H9 (cell line): ENCODE data around the gene DENND1A. TPM values are rescaled to one million over a fixed set of nuclear protein-coding genes. Genes with fewer than 3 reads are reported as not detected.

Source experiments
- DNase-seq: peaks from one replicate; pipeline ENCODE4 v3.0.0-alpha.2; 2017
- H2AFZ ChIP-seq: one replicate; pipeline ENCODE4 v1.6.1; 2013; ENCODE audit warnings: mild to moderate bottlenecking, low read length, control low read depth, moderate library complexity
- H2AK5ac ChIP-seq: 2 replicates; pipeline ENCODE4 v1.6.1; 2013; ENCODE audit warnings: low read length, control low read depth, mixed read lengths; ENCODE audit not compliant: insufficient read length
- H2BK120ac ChIP-seq: one replicate; pipeline ENCODE4 v1.6.1; 2013; ENCODE audit warnings: low read depth, mild to moderate bottlenecking, low read length, control low read depth, inconsistent platforms; ENCODE audit not compliant: poor library complexity, severe bottlenecking
- H2BK12ac ChIP-seq: 2 replicates; pipeline ENCODE4 v1.6.1; 2013; ENCODE audit warnings: low read length, control low read depth, mixed read lengths, low read depth; ENCODE audit not compliant: insufficient read length
- H2BK15ac ChIP-seq: 2 replicates; pipeline ENCODE4 v1.6.1; 2013; ENCODE audit warnings: low read depth, low read length, control low read depth
- H2BK20ac ChIP-seq: one replicate; pipeline ENCODE4 v1.6.1; 2013; ENCODE audit warnings: low read depth, mild to moderate bottlenecking, low read length, control low read depth, inconsistent platforms; ENCODE audit not compliant: poor library complexity, severe bottlenecking
- H2BK5ac ChIP-seq: 2 replicates; pipeline ENCODE4 v1.6.1; 2013; ENCODE audit warnings: low read length, control low read depth, mixed read lengths; ENCODE audit not compliant: insufficient read length
- H3K14ac ChIP-seq: 2 replicates; pipeline ENCODE4 v1.6.1; 2013; ENCODE audit warnings: low read length, control low read depth; ENCODE audit not compliant: insufficient read depth
- H3K18ac ChIP-seq: 2 replicates; pipeline ENCODE4 v1.6.1; 2013; ENCODE audit warnings: low read depth, mild to moderate bottlenecking, mixed read lengths, low read length, control low read depth; ENCODE audit not compliant: insufficient read length
- H3K23ac ChIP-seq: 2 replicates; pipeline ENCODE4 v1.6.1; 2013; ENCODE audit warnings: low read length, control low read depth, mixed read lengths, low read depth; ENCODE audit not compliant: insufficient read length
- H3K23me2 ChIP-seq: 2 replicates; pipeline ENCODE4 v1.6.1; 2013; ENCODE audit warnings: low read depth, mild to moderate bottlenecking, mixed read lengths, low read length, control low read depth; ENCODE audit not compliant: insufficient read length, poor library complexity, severe bottlenecking
- H3K27ac ChIP-seq: 2 replicates; pipeline ENCODE4 v1.5.1; 2013; ENCODE audit warnings: low read length, control low read depth, mixed read lengths, low read depth; ENCODE audit not compliant: insufficient read length
- H3K27me3 ChIP-seq: 2 replicates; pipeline ENCODE4 v1.6.1; 2013; ENCODE audit warnings: low read length, control low read depth, inconsistent platforms; ENCODE audit not compliant: insufficient read depth
- H3K4ac ChIP-seq: 2 replicates; pipeline ENCODE4 v1.6.1; 2013; ENCODE audit warnings: low read depth, mild to moderate bottlenecking, control low read depth, inconsistent platforms, low read length, moderate library complexity
- H3K4me1 ChIP-seq: 2 replicates; pipeline ENCODE4 v1.6.1; 2013; ENCODE audit warnings: low read length, control low read depth, inconsistent platforms; ENCODE audit not compliant: insufficient read depth
- H3K4me2 ChIP-seq: 2 replicates; pipeline ENCODE4 v1.6.1; 2013; ENCODE audit warnings: low read length, control low read depth, mixed read lengths; ENCODE audit not compliant: insufficient read length, insufficient read depth
- H3K56ac ChIP-seq: 2 replicates; pipeline ENCODE4 v1.6.1; 2013; ENCODE audit warnings: low read depth, mild to moderate bottlenecking, mixed read lengths, low read length, control low read depth; ENCODE audit not compliant: insufficient read length
- H3K79me1 ChIP-seq: 2 replicates; pipeline ENCODE4 v1.6.1; 2013; ENCODE audit warnings: low read depth, mild to moderate bottlenecking, moderate library complexity, low read length, control low read depth, inconsistent platforms; ENCODE audit not compliant: insufficient read depth, poor library complexity, severe bottlenecking
- H3K79me2 ChIP-seq: 2 replicates; pipeline ENCODE4 v1.6.1; 2013; ENCODE audit warnings: low read length, control low read depth, inconsistent platforms; ENCODE audit not compliant: insufficient read depth
- H3K9ac ChIP-seq: 2 replicates; pipeline ENCODE4 v1.6.1; 2013; ENCODE audit warnings: low read length, control low read depth, mixed read lengths; ENCODE audit not compliant: insufficient read length; ENCODE audit errors: extremely low read depth
- H3K9me3 ChIP-seq: one replicate; pipeline ENCODE4 v1.6.1; 2013; ENCODE audit warnings: low read depth, low read length, inconsistent platforms; ENCODE audit not compliant: control insufficient read depth
- H3T11ph ChIP-seq: one replicate; pipeline ENCODE4 v1.6.1; 2013; ENCODE audit warnings: mild to moderate bottlenecking, low read length, control low read depth, inconsistent platforms
- H4K20me1 ChIP-seq: one replicate; pipeline ENCODE4 v1.6.1; 2013; ENCODE audit not compliant: control insufficient read depth, insufficient read length, insufficient read depth
- H4K5ac ChIP-seq: 2 replicates; pipeline ENCODE4 v1.6.1; 2013; ENCODE audit warnings: low read depth, mild to moderate bottlenecking, mixed read lengths, low read length, control low read depth; ENCODE audit not compliant: insufficient read length
- H4K8ac ChIP-seq: replicated peaks from 2 replicates; pipeline ENCODE4 v1.6.1; 2013; ENCODE audit warnings: low read length, control low read depth, mixed read lengths, low read depth; ENCODE audit not compliant: insufficient read length
- H4K91ac ChIP-seq: 2 replicates; pipeline ENCODE4 v1.6.1; 2013; ENCODE audit warnings: low read depth, mild to moderate bottlenecking, moderate library complexity, mixed read lengths, low read length, control low read depth; ENCODE audit not compliant: insufficient read length
- H3K27ac Mint-ChIP-seq, 3 experiments: 2 replicates in 2 of 3; 3 replicates in 1 of 3; pipeline ENCODE4 v1.8.0; 2020 to 2021; ENCODE audit warnings: mixed read lengths in 3 of 3, mild to moderate bottlenecking in 1 of 3, moderate library complexity in 1 of 3
- H3K27me3 Mint-ChIP-seq: 2 replicates; pipeline ENCODE4 v1.8.0; 2021; ENCODE audit warnings: low read depth, mild to moderate bottlenecking, moderate library complexity, mixed read lengths
- H3K36me3 Mint-ChIP-seq, 3 experiments: 2 replicates in 2 of 3; 3 replicates in 1 of 3; pipeline ENCODE4 v1.8.0; 2020 to 2021; ENCODE audit warnings: low read depth in 3 of 3, mixed read lengths in 3 of 3; ENCODE audit not compliant: insufficient read depth in 1 of 3
- H3K4me1 Mint-ChIP-seq, 2 experiments: 2 replicates each; pipeline ENCODE4 v1.8.0; 2020; ENCODE audit warnings: mixed read lengths in 2 of 2
- H3K4me3 Mint-ChIP-seq, 2 experiments: 2 replicates in 1 of 2; 3 replicates in 1 of 2; pipeline ENCODE4 v1.8.0; 2020 to 2021; ENCODE audit warnings: mild to moderate bottlenecking in 2 of 2, mixed read lengths in 2 of 2, moderate library complexity in 1 of 2
- H3K9me3 Mint-ChIP-seq, 2 experiments: 2 replicates in 1 of 2; 3 replicates in 1 of 2; pipeline ENCODE4 v1.8.0; 2020; ENCODE audit warnings: mild to moderate bottlenecking in 2 of 2, mixed read lengths in 2 of 2, moderate library complexity in 1 of 2
- WGBS: extraction: QIAGEN DNeasy Blood & Tissue Kit; methylation state at CpG from one replicate; pipeline ENCODE4 v1.1.7; 2013; ENCODE audit warnings: missing lambda C conversion rate, low lambda C conversion rate, mixed read lengths; ENCODE audit not compliant: insufficient read length; ENCODE audit errors: extremely low coverage; 5-methylcytosine and 5-hydroxymethylcytosine counted together
- total RNA-seq: library from RNA; stranded (reverse); gene quantifications from 2 replicates; pipeline ENCODE4 v1.2.1, GENCODE V29; 2021
- TF ChIP-seq, protein P1 (sequence below): fragments of 200-600 bp; sonication (generic); conservative IDR thresholded peaks from 3 replicates; pipeline ENCODE4 v1.8.0; 2021; ENCODE audit warnings: antibody characterized with exemption, mild to moderate bottlenecking

Gene DENND1A
- total RNA-seq, 1 experiment from 2014 or later, result 20.4 TPM

DNA sequence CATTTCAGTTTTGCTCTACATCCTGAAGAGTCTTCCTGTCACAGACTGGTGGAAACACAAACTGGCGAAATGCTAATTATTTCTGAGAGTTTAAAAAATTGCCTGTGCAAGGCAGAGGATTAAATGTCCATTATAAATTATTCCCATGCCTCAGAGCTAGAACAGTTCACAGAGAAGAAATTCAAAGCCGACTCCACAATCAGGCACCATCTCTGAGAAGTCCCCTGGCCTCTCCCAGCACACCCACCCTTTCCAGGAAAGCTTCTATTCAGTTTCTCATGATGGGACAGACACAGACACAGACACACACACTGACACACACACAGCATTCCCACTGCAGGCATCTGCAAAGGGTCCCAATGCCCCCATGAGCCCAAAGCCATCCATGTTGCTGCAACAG, 253.1 kb downstream of the DENND1A start:
- no CpG with 5 or more reads among the region's 2 CpGs for WGBS
- Histone ChIP-seq H2AK5ac (no peak overlapping the region), H3K4me2 (no peak overlapping the region), H3K79me2 (no peaks in the 10 kb centered on the region), H2BK120ac (no peak overlapping the region), H2AFZ (no peak overlapping the region), H3K56ac (no peak overlapping the region), H3K23ac (no peak overlapping the region), H3K9me3 (no peaks in the 10 kb centered on the region), H2BK5ac (no peak overlapping the region), H4K91ac (no peak overlapping the region), H4K5ac (no peak overlapping the region), H3K27me3 (no peaks in the 10 kb centered on the region), H4K20me1 (no peaks in the 10 kb centered on the region), H2BK15ac (no peak overlapping the region), H3K4ac (no peak overlapping the region), H3K9ac (no peak overlapping the region), H4K8ac (no peak overlapping the region), H3K23me2 (no peaks in the 10 kb centered on the region), H3K27ac (no peak overlapping the region), H2BK20ac (no peak overlapping the region), H3T11ph (no peak overlapping the region), H2BK12ac (no peak overlapping the region), H3K4me1 (no peaks in the 10 kb centered on the region), H3K14ac (no peak overlapping the region), H3K18ac (no peak overlapping the region), H3K79me1 (no peaks in the 10 kb centered on the region)
- no peak for DNase-seq
- Mint-ChIP-seq H3K27me3 (peaks cover 1% of the 10 kb centered on the region; the same call in 1 of the 2 replicates), H3K4me3 (no peak overlapping the region), H3K4me1 (no peaks in the 10 kb centered on the region), H3K36me3 (peaks cover 24 to 40% (median 37%) of the 10 kb centered on the region in 3 experiments), H3K27ac (peak overlapping the region in 1 of 3 experiments; percentile 87; a peak in 1 of 7 replicates), H3K9me3 (peaks cover 19 to 27% of the 10 kb centered on the region in 2 experiments)
- TF ChIP-seq, protein P1, sequence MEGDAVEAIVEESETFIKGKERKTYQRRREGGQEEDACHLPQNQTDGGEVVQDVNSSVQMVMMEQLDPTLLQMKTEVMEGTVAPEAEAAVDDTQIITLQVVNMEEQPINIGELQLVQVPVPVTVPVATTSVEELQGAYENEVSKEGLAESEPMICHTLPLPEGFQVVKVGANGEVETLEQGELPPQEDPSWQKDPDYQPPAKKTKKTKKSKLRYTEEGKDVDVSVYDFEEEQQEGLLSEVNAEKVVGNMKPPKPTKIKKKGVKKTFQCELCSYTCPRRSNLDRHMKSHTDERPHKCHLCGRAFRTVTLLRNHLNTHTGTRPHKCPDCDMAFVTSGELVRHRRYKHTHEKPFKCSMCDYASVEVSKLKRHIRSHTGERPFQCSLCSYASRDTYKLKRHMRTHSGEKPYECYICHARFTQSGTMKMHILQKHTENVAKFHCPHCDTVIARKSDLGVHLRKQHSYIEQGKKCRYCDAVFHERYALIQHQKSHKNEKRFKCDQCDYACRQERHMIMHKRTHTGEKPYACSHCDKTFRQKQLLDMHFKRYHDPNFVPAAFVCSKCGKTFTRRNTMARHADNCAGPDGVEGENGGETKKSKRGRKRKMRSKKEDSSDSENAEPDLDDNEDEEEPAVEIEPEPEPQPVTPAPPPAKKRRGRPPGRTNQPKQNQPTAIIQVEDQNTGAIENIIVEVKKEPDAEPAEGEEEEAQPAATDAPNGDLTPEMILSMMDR, result no peak
